ENCODE measurements around the gene NDUFV1. TPM values are rescaled to one million over a fixed set of nuclear protein-coding genes. Genes with fewer than 3 reads are reported as not detected.

NDUFV1 gene
- total and polyA plus RNA-seq, 9 of the 15 experiments (the other 6 are each of a cell fraction or from before 2014, with no cell fraction given), result 10.8 to 423 (median 209) TPM

DNA sequence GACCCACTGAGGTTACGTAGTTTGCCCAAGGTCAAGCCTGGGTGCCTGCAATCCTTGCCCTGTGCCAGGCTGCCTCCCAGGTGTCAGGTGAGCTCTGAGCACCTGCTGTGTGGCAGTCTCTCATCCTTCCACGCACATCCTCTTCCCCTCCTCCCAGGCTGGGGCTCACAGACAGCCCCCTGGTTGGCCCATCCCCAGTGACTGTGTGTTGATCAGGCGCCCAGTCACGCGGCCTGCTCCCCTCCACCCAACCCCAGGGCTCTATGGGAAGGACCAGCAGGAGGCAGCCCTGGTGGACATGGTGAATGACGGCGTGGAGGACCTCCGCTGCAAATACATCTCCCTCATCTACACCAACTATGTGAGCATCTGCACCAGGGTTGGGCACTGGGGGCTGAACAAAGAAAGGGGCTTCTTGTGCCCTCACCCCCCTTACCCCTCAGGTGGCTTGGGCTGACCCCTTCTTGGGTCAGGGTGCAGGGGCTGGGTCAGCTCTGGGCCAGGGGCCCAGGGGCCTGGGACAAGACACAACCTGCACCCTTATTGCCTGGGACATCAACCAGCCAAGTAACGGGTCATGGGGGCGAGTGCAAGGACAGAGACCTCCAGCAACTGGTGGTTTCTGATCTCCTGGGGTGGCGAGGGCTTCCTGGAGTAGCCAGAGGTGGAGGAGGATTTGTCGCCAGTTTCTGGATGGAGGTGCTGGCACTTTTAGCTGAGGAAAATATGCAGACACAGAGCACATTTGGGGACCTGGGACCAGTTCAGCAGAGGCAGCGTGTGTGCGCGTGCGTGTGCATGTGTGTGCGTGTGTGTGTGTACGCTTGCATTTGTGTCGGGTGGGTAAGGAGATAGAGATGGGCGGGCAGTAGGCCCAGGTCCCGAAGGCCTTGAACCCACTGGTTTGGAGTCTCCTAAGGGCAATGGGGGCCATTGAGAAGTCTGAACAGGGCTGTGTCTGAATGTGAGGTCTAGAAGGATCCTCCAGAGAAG is 21.6 kb upstream of the NDUFV1 start:
- TF ChIP-seq, protein P1, sequence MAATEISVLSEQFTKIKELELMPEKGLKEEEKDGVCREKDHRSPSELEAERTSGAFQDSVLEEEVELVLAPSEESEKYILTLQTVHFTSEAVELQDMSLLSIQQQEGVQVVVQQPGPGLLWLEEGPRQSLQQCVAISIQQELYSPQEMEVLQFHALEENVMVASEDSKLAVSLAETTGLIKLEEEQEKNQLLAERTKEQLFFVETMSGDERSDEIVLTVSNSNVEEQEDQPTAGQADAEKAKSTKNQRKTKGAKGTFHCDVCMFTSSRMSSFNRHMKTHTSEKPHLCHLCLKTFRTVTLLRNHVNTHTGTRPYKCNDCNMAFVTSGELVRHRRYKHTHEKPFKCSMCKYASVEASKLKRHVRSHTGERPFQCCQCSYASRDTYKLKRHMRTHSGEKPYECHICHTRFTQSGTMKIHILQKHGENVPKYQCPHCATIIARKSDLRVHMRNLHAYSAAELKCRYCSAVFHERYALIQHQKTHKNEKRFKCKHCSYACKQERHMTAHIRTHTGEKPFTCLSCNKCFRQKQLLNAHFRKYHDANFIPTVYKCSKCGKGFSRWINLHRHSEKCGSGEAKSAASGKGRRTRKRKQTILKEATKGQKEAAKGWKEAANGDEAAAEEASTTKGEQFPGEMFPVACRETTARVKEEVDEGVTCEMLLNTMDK (IDR thresholded peaks at IDR 0.05; ENCODE audit: borderline replicate concordance, insufficient read depth, low read depth, low read length, poor library complexity, severe bottlenecking), result peak; percentile 5
- TF ChIP-seq, protein P2, sequence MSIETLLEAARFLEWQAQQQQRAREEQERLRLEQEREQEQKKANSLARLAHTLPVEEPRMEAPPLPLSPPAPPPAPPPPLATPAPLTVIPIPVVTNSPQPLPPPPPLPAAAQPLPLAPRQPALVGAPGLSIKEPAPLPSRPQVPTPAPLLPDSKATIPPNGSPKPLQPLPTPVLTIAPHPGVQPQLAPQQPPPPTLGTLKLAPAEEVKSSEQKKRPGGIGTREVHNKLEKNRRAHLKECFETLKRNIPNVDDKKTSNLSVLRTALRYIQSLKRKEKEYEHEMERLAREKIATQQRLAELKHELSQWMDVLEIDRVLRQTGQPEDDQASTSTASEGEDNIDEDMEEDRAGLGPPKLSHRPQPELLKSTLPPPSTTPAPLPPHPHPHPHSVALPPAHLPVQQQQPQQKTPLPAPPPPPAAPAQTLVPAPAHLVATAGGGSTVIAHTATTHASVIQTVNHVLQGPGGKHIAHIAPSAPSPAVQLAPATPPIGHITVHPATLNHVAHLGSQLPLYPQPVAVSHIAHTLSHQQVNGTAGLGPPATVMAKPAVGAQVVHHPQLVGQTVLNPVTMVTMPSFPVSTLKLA (conservative IDR thresholded peaks at IDR 0.05), result peak in 1 of 2 experiments; percentile 14; a peak in 1 of 4 replicates
- TF ChIP-seq SAFB2 (IDR thresholded peaks at IDR 0.05; ENCODE audit: borderline replicate concordance, low read depth, low read length, severe bottlenecking) (no peak), RBBP5 (IDR thresholded peaks at IDR 0.05; ENCODE audit: borderline replicate concordance, insufficient read depth, low read length, poor library complexity, severe bottlenecking) (no peak), RBFOX2 (IDR thresholded peaks at IDR 0.05; ENCODE audit: low read depth, low read length) (peak; percentile 69)
- TF ChIP-seq, protein P3, sequence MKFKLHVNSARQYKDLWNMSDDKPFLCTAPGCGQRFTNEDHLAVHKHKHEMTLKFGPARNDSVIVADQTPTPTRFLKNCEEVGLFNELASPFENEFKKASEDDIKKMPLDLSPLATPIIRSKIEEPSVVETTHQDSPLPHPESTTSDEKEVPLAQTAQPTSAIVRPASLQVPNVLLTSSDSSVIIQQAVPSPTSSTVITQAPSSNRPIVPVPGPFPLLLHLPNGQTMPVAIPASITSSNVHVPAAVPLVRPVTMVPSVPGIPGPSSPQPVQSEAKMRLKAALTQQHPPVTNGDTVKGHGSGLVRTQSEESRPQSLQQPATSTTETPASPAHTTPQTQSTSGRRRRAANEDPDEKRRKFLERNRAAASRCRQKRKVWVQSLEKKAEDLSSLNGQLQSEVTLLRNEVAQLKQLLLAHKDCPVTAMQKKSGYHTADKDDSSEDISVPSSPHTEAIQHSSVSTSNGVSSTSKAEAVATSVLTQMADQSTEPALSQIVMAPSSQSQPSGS (CRISPR knock-in tag; IDR thresholded peaks at IDR 0.05), result peak; percentile 13; the same call in 1 of the 2 replicates
- TF ChIP-seq, protein P4, sequence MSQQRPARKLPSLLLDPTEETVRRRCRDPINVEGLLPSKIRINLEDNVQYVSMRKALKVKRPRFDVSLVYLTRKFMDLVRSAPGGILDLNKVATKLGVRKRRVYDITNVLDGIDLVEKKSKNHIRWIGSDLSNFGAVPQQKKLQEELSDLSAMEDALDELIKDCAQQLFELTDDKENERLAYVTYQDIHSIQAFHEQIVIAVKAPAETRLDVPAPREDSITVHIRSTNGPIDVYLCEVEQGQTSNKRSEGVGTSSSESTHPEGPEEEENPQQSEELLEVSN (IDR thresholded peaks at IDR 0.05; ENCODE audit: borderline replicate concordance in 1 of 2, extremely low read depth in 1 of 2, insufficient read depth in 1 of 2, insufficient read length in 1 of 2, low read depth in 1 of 2, low read length in 1 of 2, poor library complexity in 1 of 2, severe bottlenecking in 1 of 2), result peak in 1 of 2 experiments; percentile 7
- TF ChIP-seq, protein P5, sequence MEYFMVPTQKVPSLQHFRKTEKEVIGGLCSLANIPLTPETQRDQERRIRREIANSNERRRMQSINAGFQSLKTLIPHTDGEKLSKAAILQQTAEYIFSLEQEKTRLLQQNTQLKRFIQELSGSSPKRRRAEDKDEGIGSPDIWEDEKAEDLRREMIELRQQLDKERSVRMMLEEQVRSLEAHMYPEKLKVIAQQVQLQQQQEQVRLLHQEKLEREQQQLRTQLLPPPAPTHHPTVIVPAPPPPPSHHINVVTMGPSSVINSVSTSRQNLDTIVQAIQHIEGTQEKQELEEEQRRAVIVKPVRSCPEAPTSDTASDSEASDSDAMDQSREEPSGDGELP (CRISPR knock-in tag; IDR thresholded peaks at IDR 0.05; ENCODE audit: borderline replicate concordance), result 0 out of 2 replicates have a peak, but pooled peaks have one; percentile 19
- FAIRE-seq, result no peak
- Histone ChIP-seq H3K9ac (ENCODE audit: insufficient read depth in 1 of 2, low read depth in 2 of 2, low read length in 2 of 2) (peak overlapping the region; percentile 89 to 99), H3K9me1 (ENCODE audit: control insufficient read depth, insufficient read depth, low read length) (peaks cover 5% of the 10 kb centered on the region), H3K4me3 (peak overlapping the region; percentile 62), H3K36me3 (ENCODE audit: control insufficient read depth, insufficient read depth, low read length) (peaks cover 41% of the 10 kb centered on the region), H3K4me2 (ENCODE audit: insufficient read depth, low read length) (peak overlapping the region; percentile 87), H3K79me2 (ENCODE audit: control insufficient read depth, insufficient read depth, low read length) (peaks cover 43% of the 10 kb centered on the region), H3K27me3 (ENCODE audit: control insufficient read depth in 2 of 2, insufficient read depth in 2 of 2, low read length in 2 of 2) (no peaks in the 10 kb centered on the region), H4K20me1 (replicated peaks; ENCODE audit: control insufficient read depth, insufficient read depth, low read length) (peaks cover 14% of the 10 kb centered on the region; the same call in 1 of the 2 replicates), H3K27ac (ENCODE audit: extremely low read depth, low read depth, low read length) (peak overlapping the region; percentile 89), H2AFZ (ENCODE audit: low read depth, low read length) (no peak overlapping the region), H3K4me1 (replicated peaks in 1 of 2; ENCODE audit: control insufficient read depth in 2 of 2, insufficient read depth in 2 of 2, low read length in 2 of 2) (peaks cover 21 to 42% of the 10 kb centered on the region in 2 experiments; a peak in 4 of 5 replicates), H3K9me3 (replicated peaks; ENCODE audit: control insufficient read depth, insufficient read depth, low read depth, low read length) (no peaks in the 10 kb centered on the region)
- in situ Hi-C loops (cut with MboI), result no loop called here
- peak; percentile 25 to 59 (median 54) for DNase-seq (ENCODE audit: extremely low read depth in 1 of 4, low spot score in 3 of 4)
- no TSS peak for BruUV-seq (replicated peaks)
- peak; percentile 14; the same call in 2 of the 3 replicates for ATAC-seq
- ChIA-PET CTCF (ENCODE audit: low intra/inter-chr PET ratio) (no interaction called here), POLR2A (interaction anchor here (0.7 to 2.7 kb wide), 9 partner anchors 9 to 184 kb away, joined by 3 to 15 read pairs (median 6); partner anchors contain the start of gene PPP1CA)
- intact Hi-C loops (cut with micrococcal nuclease), result loop anchor here (5.0 kb wide), 3 partner anchors 78 to 233 kb away; partner anchors contain the start of genes CDK2AP2, PITPNM1, POLD4 and PPP1CA
- 72% methylated on average over 21 of the region's 21 CpGs for WGBS (ENCODE audit: insufficient coverage, low coverage, missing lambda C conversion rate)
